H1 (cell line): ENCODE results near the gene MAPK8. TPM values are rescaled to one million over a fixed set of nuclear protein-coding genes. Genes with fewer than 3 reads are reported as not detected.

Experiments used
- CTCF ChIA-PET: fragments of 300-600 bp; sonication (Branson Sonifier 250); formaldehyde crosslinking; loops from one replicate; lab custom pipeline; 2021; ENCODE audit not compliant: partially characterized antibody; lab: Charles Lee
- POLR2A ChIA-PET: fragments of 300-600 bp; sonication (Branson Sonifier 250); formaldehyde crosslinking; loops from one replicate; lab custom pipeline; 2021; ENCODE audit warnings: inconsistent platforms; ENCODE audit not compliant: partially characterized antibody; lab: Charles Lee
- DNase-seq, 2 experiments: peaks; one replicate each; pipeline versions ENCODE4 v3.0.0 to v3.0.0-alpha.2; 2010 to 2022; ENCODE audit warnings: low spot score in 2 of 2, low read depth in 1 of 2, mixed read lengths in 1 of 2
- FAIRE-seq: peaks from 2 replicates; lab custom pipeline; 2011; peaks lifted over from hg19 to GRCh38; lab: Jason Lieb, UNC
- H2AFZ ChIP-seq: 2 replicates; pipeline ENCODE4 v1.8.1; 2012; ENCODE audit warnings: low read length, inconsistent platforms
- H2AK5ac ChIP-seq: 2 replicates; pipeline ENCODE4 v1.6.1; 2013; ENCODE audit warnings: low read depth, low read length
- H2BK120ac ChIP-seq: replicated peaks from 2 replicates; pipeline ENCODE3; 2013; ENCODE audit warnings: low read depth, low read length, inconsistent platforms
- H2BK12ac ChIP-seq: 2 replicates; pipeline ENCODE4 v1.6.1; 2013; ENCODE audit warnings: low read depth, low read length
- H2BK15ac ChIP-seq: 2 replicates; pipeline ENCODE4 v1.6.1; 2013; ENCODE audit warnings: low read length
- H2BK20ac ChIP-seq: 2 replicates; pipeline ENCODE4 v1.6.1; 2013; ENCODE audit warnings: low read length
- H2BK5ac ChIP-seq: 2 replicates; pipeline ENCODE4 v1.6.1; 2013; ENCODE audit warnings: low read depth, low read length
- H3K14ac ChIP-seq: 2 replicates; pipeline ENCODE4 v1.6.1; 2013; ENCODE audit warnings: inconsistent platforms; ENCODE audit not compliant: insufficient read length
- H3K18ac ChIP-seq: 2 replicates; pipeline ENCODE4 v1.6.1; 2013; ENCODE audit warnings: low read length; ENCODE audit errors: extremely low read depth
- H3K23ac ChIP-seq: 2 replicates; pipeline ENCODE4 v1.6.1; 2013; ENCODE audit warnings: inconsistent platforms; ENCODE audit not compliant: insufficient read length
- H3K23me2 ChIP-seq: 2 replicates; pipeline ENCODE4 v1.6.1; 2013; ENCODE audit warnings: low read depth, low read length
- H3K27ac ChIP-seq: 2 replicates; pipeline ENCODE4 v1.6.1; 2011; ENCODE audit warnings: low read depth, low read length, inconsistent platforms
- H3K27me3 ChIP-seq, 4 experiments: replicated peaks in 1 of 4; 1 replicate in 1 of 4; 2 replicates in 3 of 4; pipeline versions ENCODE4 v1.6.1 to v1.8.1; 2011 to 2013; ENCODE audit warnings: low read length in 3 of 4, mild to moderate bottlenecking in 3 of 4, inconsistent platforms in 2 of 4, mixed read lengths in 2 of 4, moderate library complexity in 1 of 4; ENCODE audit not compliant: control insufficient read depth in 3 of 4, insufficient read depth in 3 of 4; ENCODE audit errors: extremely low read depth in 1 of 4
- H3K36me3 ChIP-seq, 4 experiments: 2 replicates each; pipeline versions ENCODE4 v1.6.1 to v1.8.1; 2011 to 2013; ENCODE audit warnings: mild to moderate bottlenecking in 4 of 4, low read length in 3 of 4, moderate library complexity in 2 of 4, control low read depth in 1 of 4, inconsistent platforms in 1 of 4; ENCODE audit not compliant: insufficient read depth in 4 of 4, control insufficient read depth in 2 of 4
- H3K4ac ChIP-seq: replicated peaks from 2 replicates; pipeline ENCODE3; 2013; ENCODE audit warnings: low read length, low read depth, mixed read lengths, inconsistent platforms; ENCODE audit not compliant: insufficient read length
- H3K4me1 ChIP-seq, 4 experiments: replicated peaks in 1 of 4; 1 replicate in 1 of 4; 2 replicates in 3 of 4; pipeline versions ENCODE4 v1.6.1 to v1.8.1; 2011 to 2013; ENCODE audit warnings: low read length in 3 of 4, inconsistent platforms in 2 of 4, mixed read lengths in 1 of 4; ENCODE audit not compliant: insufficient read depth in 4 of 4, control insufficient read depth in 3 of 4
- H3K4me2 ChIP-seq, 2 experiments: 2 replicates each; pipeline versions ENCODE4 v1.6.1 to v1.8.1; 2011 to 2013; ENCODE audit warnings: low read depth in 2 of 2, low read length in 2 of 2, control low read depth in 1 of 2, inconsistent platforms in 1 of 2, mild to moderate bottlenecking in 1 of 2; ENCODE audit not compliant: insufficient read depth in 1 of 2
- H3K4me3 ChIP-seq, 4 experiments: fragments of 200-600, 300-600 bp in 1 of 4; sonication (generic), shearing (Covaris generic), sonication (Bioruptor Twin) in 1 of 4; 2 replicates each; pipeline versions ENCODE4 v1.5.1 to v1.8.1; 2011 to 2016; ENCODE audit warnings: low read length in 4 of 4, low read depth in 3 of 4, control low read depth in 2 of 4, inconsistent platforms in 2 of 4, mild to moderate bottlenecking in 2 of 4, mixed read lengths in 1 of 4, moderate library complexity in 1 of 4; ENCODE audit not compliant: insufficient read depth in 2 of 4; ENCODE audit errors: extremely low read depth in 1 of 4
- H3K56ac ChIP-seq: replicated peaks from 2 replicates; pipeline ENCODE3; 2013; ENCODE audit warnings: low read depth, mild to moderate bottlenecking, mixed read lengths, low read length, inconsistent platforms; ENCODE audit not compliant: insufficient read length
- H3K79me1 ChIP-seq: 2 replicates; pipeline ENCODE4 v1.6.1; 2013; ENCODE audit warnings: low read depth, low read length, control low read depth
- H3K79me2 ChIP-seq, 2 experiments: 2 replicates each; pipeline versions ENCODE4 v1.6.1 to v1.8.1; 2012 to 2013; ENCODE audit warnings: low read length in 2 of 2, mild to moderate bottlenecking in 2 of 2, inconsistent platforms in 1 of 2; ENCODE audit not compliant: insufficient read depth in 2 of 2, control insufficient read depth in 1 of 2
- H3K9ac ChIP-seq, 4 experiments: replicated peaks in 1 of 4; 1 replicate in 1 of 4; 2 replicates in 3 of 4; pipeline versions ENCODE4 v1.6.1 to v1.8.1; 2011 to 2013; ENCODE audit warnings: low read depth in 3 of 4, low read length in 3 of 4, control low read depth in 2 of 4, mild to moderate bottlenecking in 2 of 4, moderate library complexity in 2 of 4, inconsistent platforms in 1 of 4; ENCODE audit errors: extremely low read depth in 1 of 4
- H3K9me3 ChIP-seq, 2 experiments: 2 replicates each; pipeline versions ENCODE4 v1.6.1 to v1.8.1; 2012 to 2013; ENCODE audit warnings: mild to moderate bottlenecking in 2 of 2, moderate library complexity in 2 of 2, control low read depth in 1 of 2, inconsistent platforms in 1 of 2, low read depth in 1 of 2, low read length in 1 of 2, mixed read lengths in 1 of 2; ENCODE audit not compliant: insufficient read depth in 2 of 2
- H4K20me1 ChIP-seq, 2 experiments: replicated peaks in 1 of 2; 2 replicates each; pipeline versions ENCODE3 to v1.8.1; 2011 to 2013; ENCODE audit warnings: inconsistent platforms in 2 of 2, low read length in 2 of 2, mild to moderate bottlenecking in 1 of 2; ENCODE audit not compliant: insufficient read depth in 2 of 2, control insufficient read depth in 1 of 2
- H4K5ac ChIP-seq: 2 replicates; pipeline ENCODE4 v1.6.1; 2013; ENCODE audit warnings: low read length, low read depth, mixed read lengths, inconsistent platforms; ENCODE audit not compliant: insufficient read length
- H4K8ac ChIP-seq: 2 replicates; pipeline ENCODE4 v1.8.0; 2013; ENCODE audit warnings: mild to moderate bottlenecking, moderate library complexity, low read length, inconsistent platforms; ENCODE audit not compliant: insufficient read depth; ENCODE audit errors: extremely low read depth
- H4K91ac ChIP-seq: replicated peaks from 2 replicates; pipeline ENCODE3; 2013; ENCODE audit warnings: low read length, mixed read lengths, inconsistent platforms; ENCODE audit not compliant: insufficient read length
- POLR2AphosphoS5 ChIP-seq: IDR thresholded peaks from 2 replicates; pipeline ENCODE4 v1.6.1; 2011; ENCODE audit warnings: low read depth, low read length
- SRF ChIP-seq: IDR thresholded peaks from 2 replicates; pipeline ENCODE4 v1.6.1; 2011; ENCODE audit warnings: mild to moderate bottlenecking, low read depth, low read length, moderate library complexity
- polyA plus RNA-seq, 7 experiments: library from polyadenylated mRNA; depleted of rRNA in 3 of 7; stranded (reverse) in 5 of 7; unstranded in 2 of 7; fragments of >200 nt in 5 of 7; fragments of 200-250 nt in 2 of 7; gene quantifications; 1 replicate in 5 of 7; 2 replicates in 1 of 7; 4 replicates in 1 of 7; pipeline versions ENCODE4 v1.2.1 to v1.2.3, GENCODE V29; 2011 to 2013; ENCODE audit warnings: missing spikeins in 2 of 7, mixed read lengths in 2 of 7
- total RNA-seq: library from RNA; stranded (reverse); fragmentation: NEBNext Ultra II Directional; extraction: Animal tissue kit (Norgen Biotek cat#: 25700); gene quantifications from 2 replicates; pipeline ENCODE4 v1.2.1, GENCODE V29; 2021

Gene MAPK8
- total and polyA plus RNA-seq, 2 of the 8 experiments (the other 6 are each of a cell fraction or from before 2014, with no cell fraction given): 23.3 to 71.3 TPM

GRCh38 chr10:48366261-48366660, 59.8 kb downstream of the MAPK8 start:
- no peak overlapping the region for H2BK20ac ChIP-seq
- no peaks in the 10 kb centered on the region for H3K79me1 ChIP-seq
- H2BK12ac ChIP-seq: no peak overlapping the region
- H4K91ac ChIP-seq: no peak overlapping the region
- POLR2A ChIA-PET: no interaction called here
- no peak overlapping the region for H2BK5ac ChIP-seq
- no peak overlapping the region for H3K23ac ChIP-seq
- no peak overlapping the region for H2BK15ac ChIP-seq
- no peaks in the 10 kb centered on the region; the same call in 1 of the 2 replicates for H3K23me2 ChIP-seq
- no peak overlapping the region for H2AFZ ChIP-seq
- no peaks in the 10 kb centered on the region for H3K36me3 ChIP-seq
- H3K4ac ChIP-seq: no peak overlapping the region
- no peak overlapping the region for H3K4me2 ChIP-seq
- TF ChIP-seq SRF (peak; percentile 99), POLR2AphosphoS5 (no peak)
- no peaks in the 10 kb centered on the region for H3K27me3 ChIP-seq
- H4K5ac ChIP-seq: no peak overlapping the region
- no peak overlapping the region for H4K8ac ChIP-seq
- no peak overlapping the region for H3K14ac ChIP-seq
- H3K4me1 ChIP-seq: peaks cover 0 to 3% (median 0%) of the 10 kb centered on the region in 4 experiments; a peak in 1 of 7 replicates
- H2AK5ac ChIP-seq: no peak overlapping the region
- no peak overlapping the region for H3K27ac ChIP-seq
- H3K9ac ChIP-seq: no peak overlapping the region
- peaks cover 0 to 68% of the 10 kb centered on the region in 2 experiments; a peak in 3 of 4 replicates for H3K79me2 ChIP-seq
- CTCF ChIA-PET: interaction anchor here (0.9 to 1.9 kb wide), 8 partner anchors 12 to 290 kb away, joined by 3 to 7 read pairs (median 4); no protein-coding TSS in a partner anchor
- H4K20me1 ChIP-seq: peaks cover 0 to 2% of the 10 kb centered on the region in 2 experiments
- H3K9me3 ChIP-seq: no peaks in the 10 kb centered on the region
- FAIRE-seq (peak; percentile 13), DNase-seq (no peak)
- H2BK120ac ChIP-seq: no peak overlapping the region
- H3K18ac ChIP-seq: no peak overlapping the region
- H3K56ac ChIP-seq: no peak overlapping the region
- H3K4me3 ChIP-seq: no peak overlapping the region
